EL (cell line): ENCODE data around the gene RAD9A.
"Not testable (repeated sequence)": the region's sequence is repeated elsewhere in the genome, so short reads cannot be mapped to it uniquely, and the experiment has no call there.

ENCODE experiments used
- DNase-seq: peaks from one replicate; pipeline ENCODE4 v3.0.0-alpha.2; 2016

Gene RAD9A

GRCh38 chr11:67397986-67398660, 6.3 kb downstream of the RAD9A start:
- no peak for DNase-seq

- no peak for DNase-seq
Observed at GRCh38 chr11:67398661-67399563, 7.1 kb downstream of the RAD9A start.

GRCh38 chr11:67400251-67400941, 8.6 kb downstream of the RAD9A start:
- no peak for DNase-seq

GRCh38 chr11:67400942-67401494, 9.2 kb downstream of the RAD9A start:
- DNase-seq = no peak

DNA sequence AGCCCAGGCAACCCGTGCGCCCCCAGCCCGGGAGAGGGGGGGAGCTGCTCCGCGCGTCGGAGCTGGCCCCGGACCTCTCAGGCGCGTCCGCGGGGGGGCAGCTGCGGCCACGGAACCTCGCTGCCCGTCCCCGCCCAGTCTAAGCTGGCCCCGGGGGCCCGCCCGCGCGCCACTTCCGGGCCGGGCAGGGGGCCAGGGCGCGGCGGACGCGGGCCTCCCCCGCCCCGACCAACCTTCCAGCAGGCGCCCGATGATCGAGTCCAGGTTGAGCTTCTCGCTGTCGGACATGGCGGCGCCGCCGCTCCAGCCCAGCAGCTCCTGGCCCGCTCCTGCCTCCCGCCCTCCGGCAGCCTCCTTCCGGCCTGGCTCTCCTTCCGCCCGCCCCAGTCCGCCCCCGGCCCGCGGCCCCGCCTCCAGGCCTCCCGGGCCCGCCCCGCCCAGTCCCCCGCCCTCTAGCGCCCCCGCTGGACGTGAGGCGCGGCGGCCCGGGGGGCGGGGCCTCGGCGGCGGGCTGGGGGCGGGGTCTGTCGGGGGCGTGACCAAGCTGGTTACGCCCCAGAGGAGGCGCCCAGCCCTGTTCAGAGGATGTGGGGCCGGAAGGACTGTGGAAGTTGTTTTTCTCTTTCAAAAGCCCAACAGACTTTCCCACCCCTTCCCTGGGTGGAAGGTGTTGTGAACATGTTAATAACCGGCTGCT, 9.9 kb downstream of the RAD9A start, which contains the start of gene PPP1CA:
PPP1CA (minus strand) TSS at position 364 of the 697 bp plus-strand sequence; CDS start at position 288, 76 bp downstream.
- DNase-seq = peak; percentile 91

DNA sequence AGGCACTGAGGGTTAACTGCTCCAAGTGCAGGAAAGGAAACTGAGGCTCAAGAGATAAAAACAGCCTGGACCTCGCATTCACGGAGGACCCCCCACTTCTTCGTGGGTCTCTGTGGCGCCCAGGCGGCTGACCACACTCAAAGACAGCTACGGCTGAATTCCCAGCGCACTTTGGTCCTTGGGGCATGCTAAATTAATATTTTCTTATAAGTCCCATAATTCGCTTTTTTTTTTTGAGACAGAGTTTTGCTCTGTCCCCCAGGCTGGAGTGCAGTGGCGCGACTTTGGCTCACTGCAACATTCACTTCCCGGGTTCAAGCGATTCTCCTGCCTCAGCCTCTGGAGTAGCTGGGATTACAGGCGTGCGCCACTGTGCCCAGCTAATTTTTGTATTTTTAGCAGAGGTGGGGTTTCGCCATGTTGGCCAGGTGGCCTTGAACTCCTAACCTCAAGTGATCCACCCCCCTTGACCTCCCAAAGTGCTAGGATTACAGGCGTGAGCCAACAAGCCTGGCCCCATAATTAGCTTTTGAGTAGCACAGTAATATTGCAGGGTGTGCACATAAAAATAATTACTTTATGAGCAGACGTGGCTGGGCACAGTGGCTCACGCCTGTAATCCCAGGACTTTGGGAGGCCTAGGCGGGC, 10.5 kb downstream of the RAD9A start:
- DNase-seq = not testable (repeated sequence)

- DNase-seq = not testable (repeated sequence)
Observed at GRCh38 chr11:67403085-67403484, 11.3 kb downstream of the RAD9A start.

- no peak for DNase-seq
Observed at GRCh38 chr11:67404515-67405195, 12.9 kb downstream of the RAD9A start.

DNA sequence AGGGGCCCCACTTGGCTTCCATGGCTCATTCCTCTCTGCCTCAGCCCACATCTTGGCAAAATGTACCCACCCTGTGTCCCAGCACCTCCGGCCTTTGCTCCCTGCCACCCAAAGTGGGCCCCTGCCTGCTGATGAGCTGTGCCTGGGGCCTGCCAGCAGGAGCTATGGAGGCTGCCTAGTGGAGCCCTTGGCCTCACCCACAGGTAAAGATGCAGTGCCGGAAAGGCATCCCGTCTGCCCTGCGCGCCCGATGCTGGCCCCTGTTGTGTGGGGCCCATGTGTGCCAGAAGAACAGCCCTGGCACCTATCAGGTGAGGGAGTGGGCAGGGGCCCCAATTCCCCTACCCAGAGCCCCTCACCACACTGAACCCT, 13.4 kb downstream of the RAD9A start:
- no peak for DNase-seq

GRCh38 chr11:67405688-67406339, 14.0 kb downstream of the RAD9A start:
- no peak for DNase-seq

GRCh38 chr11:67406420-67406968, 14.7 kb downstream of the RAD9A start:
- DNase-seq = no peak

GRCh38 chr11:67406969-67407687, 15.3 kb downstream of the RAD9A start:
- DNase-seq = no peak

DNA sequence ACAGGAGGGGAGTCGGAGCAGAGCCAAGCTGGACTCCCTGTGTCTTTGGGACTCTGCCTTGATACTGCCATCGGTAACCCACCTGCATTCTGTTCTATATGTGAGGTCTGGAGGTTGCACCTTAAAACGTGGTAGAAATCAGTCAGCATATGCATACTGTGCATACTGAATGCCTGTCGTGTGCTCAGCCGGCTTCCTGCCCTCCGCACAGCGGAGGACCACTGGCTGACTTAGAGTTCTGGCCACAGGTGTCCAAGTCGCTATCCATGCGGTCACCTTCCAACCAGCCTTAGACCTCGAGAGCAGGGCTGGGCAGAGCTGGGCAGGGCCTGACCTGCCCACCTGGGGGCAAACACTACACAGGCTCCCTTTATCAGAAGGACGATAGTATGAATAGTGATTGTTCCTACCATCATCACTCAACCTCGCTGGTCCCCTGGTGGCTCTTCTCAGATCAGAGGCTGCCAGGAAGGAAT, 15.9 kb downstream of the RAD9A start:
- DNase-seq = no peak

GRCh38 chr11:67408437-67409200, 16.8 kb downstream of the RAD9A start:
- DNase-seq = no peak

DNA sequence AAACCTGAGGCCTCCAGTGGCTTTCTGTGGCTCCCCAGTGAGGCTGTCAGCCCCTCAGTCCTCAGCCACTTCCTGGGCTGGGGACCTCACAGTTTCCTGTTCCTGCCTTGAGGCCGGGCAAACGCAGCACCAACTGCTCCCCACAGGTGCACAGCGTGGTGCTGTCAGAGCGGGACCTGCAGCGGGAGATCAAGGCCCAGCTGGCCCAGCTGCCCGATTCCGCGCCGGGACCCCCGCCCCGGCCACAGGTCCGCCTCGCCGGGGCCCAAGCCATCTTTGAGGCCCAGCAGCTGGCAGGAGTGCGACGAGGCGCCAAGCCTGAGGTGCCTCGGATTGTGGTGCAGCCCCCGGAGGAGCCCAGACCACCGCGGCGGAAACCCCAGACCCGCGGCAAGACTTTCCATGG, 17.5 kb downstream of the RAD9A start:
- DNase-seq = no peak

DNA sequence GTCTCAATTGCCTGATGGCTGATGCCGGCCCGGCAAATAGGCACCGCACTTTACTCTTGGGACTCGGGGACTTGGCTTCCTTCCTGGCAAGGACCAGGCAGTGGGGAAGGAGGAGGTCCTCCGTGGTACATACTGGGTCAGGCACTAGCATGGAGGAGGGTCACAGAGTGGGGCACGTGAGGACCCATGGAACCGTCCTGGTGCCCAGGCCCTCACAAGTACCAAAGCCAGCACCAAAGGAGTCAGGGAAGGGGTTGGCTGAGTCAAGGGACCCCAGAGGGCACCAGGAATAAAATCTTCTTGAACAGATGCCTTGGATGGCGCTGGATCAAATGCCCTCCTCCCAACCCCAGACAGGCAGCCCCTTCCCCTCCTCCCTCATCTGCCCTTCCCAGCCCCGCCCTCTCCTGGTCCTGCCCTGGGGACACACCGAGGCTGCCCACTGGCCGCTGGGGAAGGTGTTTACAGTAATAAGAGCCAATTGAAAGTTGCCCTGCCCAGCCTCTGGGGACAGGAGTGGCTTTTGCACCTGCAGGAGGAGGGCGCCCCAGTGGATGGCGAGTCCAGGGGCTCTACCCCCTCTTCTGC, 18.1 kb downstream of the RAD9A start:
- DNase-seq = no peak

DNA sequence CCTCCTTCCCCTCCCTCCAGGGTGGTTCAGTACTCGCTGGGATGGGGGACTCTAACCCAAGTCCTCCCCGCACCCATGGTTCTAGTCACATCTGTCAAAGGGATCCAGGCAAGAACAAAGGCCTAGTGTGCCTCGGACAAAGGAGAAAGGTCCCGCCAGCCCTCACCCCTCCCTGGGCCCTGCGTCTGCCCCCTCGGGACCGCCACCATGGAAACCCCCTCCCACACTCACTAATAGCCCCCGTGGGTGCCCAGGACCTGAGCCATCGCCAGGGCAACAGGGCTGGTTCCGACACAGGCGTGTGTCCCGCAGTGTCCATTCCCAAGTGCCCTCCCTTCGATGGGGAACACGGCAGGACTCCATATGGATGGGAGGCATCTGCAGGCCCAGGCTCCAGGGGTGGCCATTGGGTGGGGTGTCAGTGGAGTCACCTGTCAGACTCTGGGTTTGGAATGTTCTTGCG, 18.6 kb downstream of the RAD9A start:
- DNase-seq = no peak
